NCI-H1417 (cell line): ENCODE data around the gene TECPR2.

Source experiments
- DNase-seq, 3 experiments: peaks; one replicate each; lab custom pipeline; 2025; lab: John Stamatoyannopoulos, UW

TECPR2 gene

DNA sequence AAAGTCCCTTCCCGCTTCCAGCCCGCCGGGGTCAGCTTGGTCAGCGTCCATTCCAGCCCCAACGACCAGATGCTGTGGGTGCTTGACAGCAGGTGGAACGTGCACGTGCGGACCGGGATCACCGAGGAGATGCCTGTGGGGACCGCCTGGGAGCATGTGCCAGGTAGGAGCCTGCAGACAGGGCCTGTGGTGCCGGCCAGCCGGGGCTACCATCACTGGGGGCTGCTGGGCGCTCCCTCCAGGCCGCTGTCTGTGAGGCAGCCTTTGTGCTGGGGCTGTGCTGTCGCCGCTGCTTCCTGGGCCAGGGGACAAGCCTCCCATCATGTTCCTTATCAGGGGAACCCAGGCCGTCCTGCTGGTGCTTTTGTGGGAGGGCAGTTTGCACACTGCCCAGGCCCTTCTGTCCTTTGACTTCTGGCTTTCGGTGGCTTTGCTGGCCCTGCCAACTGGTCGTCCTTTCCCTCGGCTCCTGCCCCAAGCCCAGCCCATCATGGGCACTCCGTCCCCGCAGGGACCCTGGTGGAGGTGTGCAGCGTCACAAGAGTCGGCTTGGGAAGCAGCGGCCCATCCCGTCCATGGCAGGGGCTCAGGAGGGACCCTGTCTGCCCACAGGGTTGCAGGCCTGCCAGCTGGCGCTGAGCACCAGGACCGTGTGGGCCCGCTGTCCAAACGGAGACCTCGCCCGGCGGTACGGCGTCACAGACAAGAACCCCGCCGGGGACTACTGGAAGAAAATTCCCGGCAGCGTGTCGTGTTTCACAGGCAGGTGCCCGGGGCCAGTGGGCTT is 134.4 kb downstream of the TECPR2 start:
- no peak for DNase-seq

GRCh38 chr14:102497998-102498677 is 135.4 kb downstream of the TECPR2 start:
- DNase-seq, result no peak

DNA sequence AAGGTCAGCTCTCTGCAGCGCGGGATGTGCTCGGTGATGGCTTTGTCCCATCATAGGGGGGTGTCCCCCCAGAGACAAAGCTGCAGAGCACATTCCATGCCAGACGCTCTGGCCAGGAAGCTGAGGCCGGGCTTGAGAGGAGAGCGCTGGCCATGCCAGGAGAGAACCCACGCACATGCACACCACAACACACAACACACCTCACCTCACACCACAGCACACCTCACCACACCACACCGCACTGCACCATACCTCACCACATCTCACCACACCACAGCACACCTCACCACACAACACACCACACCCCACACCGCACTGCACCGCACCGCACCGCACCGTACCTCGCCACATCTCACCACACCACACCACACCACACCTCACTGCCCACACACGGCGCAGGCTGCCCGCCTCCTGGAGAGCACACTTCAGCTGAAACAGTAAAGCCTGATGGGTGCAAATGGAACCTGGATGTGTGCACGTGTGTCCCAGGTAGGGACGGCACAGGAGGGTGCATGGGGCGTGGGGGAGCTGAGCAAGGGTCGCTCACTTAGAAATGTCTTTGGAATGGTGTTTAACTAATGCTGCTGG is 136.0 kb downstream of the TECPR2 start:
- DNase-seq, result no peak

- DNase-seq, result no peak
These were observed 136.8 kb downstream of the TECPR2 start for GRCh38 chr14:102499401-102500157.

- DNase-seq, result no peak
These were observed 137.5 kb downstream of the TECPR2 start for GRCh38 chr14:102500158-102500662.

GRCh38 chr14:102500713-102501112 is 138.0 kb downstream of the TECPR2 start:
- DNase-seq, result no peak

DNA sequence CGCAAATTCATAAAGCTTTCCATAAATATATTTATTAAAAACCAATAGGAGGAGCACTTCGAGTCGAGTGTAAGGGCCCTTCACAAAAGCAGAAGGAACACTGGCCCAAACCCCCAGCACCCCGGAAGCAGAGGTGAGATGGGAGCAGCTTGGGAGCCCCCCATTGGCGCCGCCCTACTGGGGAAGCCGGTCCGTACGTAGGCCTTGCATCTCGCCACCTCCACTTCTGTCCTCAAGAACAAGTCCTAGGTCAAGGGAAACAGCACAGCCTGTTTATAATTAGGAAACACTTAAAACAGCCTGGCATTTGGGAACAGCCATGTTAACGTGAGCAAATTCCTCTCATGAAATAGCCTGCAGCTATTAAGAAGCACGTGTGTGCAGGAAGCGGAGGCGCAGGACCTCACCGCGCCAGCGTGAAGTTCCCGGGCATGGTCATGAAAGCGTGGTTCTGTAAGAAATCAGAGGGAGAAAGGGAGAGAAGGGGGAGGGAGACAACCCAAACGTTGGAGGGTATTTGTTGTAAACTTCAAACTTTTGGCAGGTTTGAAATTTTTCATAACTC is 139.1 kb downstream of the TECPR2 start:
- DNase-seq, result no peak

DNA sequence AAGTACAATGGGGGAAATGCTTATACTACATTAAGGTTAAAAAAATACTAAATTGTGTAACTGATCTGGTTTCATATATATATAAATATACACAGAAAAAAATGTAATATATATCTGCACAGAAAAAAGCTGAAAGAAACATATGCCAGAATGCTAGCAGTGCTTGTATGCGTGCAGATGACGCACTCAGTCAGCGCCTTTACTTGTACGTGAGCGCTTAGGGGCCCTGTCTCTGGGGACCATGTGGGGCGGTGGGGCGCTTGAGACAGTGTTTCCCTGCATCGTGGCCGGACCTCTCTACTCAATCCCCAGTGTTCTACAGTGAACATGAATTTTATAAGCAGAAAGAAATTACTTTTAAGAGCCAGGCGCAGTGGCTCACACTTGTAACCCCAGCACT is 139.8 kb downstream of the TECPR2 start:
- DNase-seq, result no peak

DNA sequence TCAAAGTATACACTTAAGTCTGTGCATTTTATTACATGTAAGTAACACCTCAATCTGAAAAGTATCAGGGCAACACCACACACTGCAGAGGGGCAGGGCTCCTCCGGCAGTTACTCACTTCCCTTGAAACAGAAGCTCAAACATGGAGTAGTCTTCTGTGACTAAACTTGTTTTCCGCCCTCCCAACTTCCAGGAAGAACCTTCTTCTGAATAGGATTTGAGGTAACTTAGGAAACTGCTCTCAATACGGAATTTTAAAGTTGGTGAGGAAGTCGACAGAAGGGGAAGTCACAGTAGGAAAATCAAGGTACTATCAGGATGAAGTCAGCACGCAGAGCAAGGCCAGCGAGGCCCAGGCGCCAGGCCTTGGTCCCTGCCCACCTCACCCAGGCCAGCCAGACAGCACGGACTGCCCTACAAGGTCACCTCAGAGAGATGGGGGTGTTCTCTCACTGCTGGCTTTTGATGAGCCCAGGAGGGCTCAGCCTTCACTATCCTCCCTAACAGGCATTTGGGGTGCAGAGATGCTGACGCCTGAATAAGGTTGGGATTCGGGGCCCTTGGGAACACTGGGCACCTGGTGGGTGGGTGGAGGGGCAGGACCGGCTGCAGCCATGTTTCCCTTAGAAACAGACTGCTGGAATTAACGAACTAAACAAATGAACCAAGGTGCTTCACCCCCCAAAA is 141.0 kb downstream of the TECPR2 start:
- DNase-seq, result no peak

GRCh38 chr14:102504328-102504999 is 141.7 kb downstream of the TECPR2 start:
- DNase-seq, result no peak

GRCh38 chr14:102505000-102505619 is 142.4 kb downstream of the TECPR2 start:
- no peak for DNase-seq

- DNase-seq, result no peak
These were observed 143.3 kb downstream of the TECPR2 start for GRCh38 chr14:102505775-102506625.

DNA sequence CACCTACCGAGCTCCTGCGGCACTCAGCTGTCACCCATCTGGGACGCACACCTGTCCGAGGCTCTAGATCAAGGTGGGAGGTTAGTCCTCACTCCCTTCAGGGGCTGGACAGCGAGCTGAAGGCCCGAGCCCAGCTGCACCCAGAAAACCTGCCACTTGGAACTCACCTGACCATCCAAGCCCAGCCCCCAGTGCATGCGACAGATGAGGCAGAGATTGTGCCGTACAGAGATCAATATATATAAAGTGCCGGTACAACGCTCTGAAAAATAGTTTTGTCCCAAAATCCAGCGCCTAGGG is 143.8 kb downstream of the TECPR2 start:
- no peak for DNase-seq

DNA sequence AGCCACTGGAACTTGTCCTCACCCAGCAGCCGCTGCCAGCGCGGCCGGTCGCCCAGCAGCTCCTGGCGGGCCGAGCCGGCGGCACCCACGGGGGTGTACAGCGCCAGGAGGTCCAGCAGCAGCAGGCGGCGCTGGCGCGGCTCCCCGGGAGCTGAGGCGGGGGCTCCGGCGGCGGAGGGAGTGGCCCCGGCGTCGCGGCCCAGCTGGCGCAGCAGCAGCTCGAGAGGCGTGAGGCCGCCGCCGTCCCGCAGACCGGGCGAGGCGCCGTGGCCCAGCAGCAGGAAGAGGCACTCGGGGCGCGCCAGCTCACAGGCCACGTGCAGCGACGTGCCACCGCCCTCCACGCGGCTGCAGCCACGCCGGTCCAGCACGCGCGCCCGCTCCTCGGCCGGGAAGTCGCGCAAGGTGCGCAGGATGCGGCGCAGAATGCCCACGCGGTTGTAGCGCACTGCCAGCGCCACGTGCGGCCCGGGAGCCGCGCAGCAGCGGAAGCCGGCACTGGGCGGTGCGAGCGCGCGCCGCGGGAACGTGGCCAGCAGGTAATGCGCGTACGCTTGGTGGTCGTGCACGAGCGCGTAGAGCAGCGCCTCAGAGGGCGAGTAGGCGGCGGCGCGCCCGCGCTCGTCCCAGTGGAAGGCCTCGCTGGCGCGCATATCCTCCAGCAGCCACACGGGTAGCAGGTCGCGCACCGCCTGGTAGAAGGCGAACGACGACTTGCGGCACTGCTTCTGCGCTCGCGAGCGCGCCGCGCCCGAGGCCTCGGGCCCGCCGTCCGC is 144.5 kb downstream of the TECPR2 start:
- no peak for DNase-seq

GRCh38 chr14:102507857-102508312 is 145.1 kb downstream of the TECPR2 start:
- no peak for DNase-seq

DNA sequence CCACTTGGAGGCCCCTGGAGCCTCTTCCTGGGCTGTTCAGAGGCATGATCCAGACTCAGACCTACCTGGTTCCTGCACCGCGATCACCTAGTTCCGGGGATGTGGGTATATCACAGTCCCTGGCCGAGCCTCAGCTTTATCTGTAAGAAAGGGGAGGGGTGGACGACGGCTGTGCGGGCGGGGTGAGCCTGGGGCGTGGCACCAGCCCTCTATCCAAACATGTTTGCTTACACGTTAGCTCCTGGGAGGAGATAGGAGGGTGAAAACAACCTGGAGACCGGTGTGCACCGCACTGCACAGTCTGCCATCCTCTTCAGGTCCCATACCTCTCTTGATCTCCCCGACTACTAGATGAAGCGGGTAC is 145.7 kb downstream of the TECPR2 start:
- DNase-seq, result peak in 1 of 3 experiments; percentile 38

GRCh38 chr14:102508774-102509745 is 146.3 kb downstream of the TECPR2 start:
- DNase-seq, result peak; percentile 51 to 64 (median 53)
